ENCODE measurements around the gene FXYD4.

DNA sequence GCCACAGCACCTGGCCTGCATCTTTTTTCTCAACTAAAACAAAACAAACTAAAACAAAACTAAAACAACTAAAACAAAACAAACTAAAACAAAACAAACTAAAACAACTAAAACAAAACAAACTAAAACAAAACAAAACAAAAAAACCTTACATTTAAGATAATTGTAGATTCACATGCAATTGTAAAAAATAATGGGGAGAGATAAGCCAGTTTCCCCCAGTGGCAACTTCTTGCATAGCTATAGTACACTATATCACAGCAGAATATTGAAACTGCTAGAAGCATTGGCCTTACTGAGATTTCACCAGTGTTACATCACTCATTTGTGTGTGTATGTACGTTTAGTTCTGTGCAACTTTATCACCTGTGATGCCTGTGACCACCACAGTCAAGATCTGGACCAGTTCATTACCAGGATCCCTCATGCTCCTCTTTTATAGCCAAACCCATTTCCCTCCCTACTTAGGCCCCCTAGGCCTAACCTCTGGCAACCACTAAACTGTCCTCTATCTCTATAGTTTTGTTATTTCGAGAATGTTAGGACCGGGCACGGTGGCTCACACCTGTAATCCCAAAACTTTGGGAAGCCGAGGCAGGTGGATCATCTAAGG is 9.3 kb downstream of the FXYD4 start:
- TF ChIP-seq, protein P1, sequence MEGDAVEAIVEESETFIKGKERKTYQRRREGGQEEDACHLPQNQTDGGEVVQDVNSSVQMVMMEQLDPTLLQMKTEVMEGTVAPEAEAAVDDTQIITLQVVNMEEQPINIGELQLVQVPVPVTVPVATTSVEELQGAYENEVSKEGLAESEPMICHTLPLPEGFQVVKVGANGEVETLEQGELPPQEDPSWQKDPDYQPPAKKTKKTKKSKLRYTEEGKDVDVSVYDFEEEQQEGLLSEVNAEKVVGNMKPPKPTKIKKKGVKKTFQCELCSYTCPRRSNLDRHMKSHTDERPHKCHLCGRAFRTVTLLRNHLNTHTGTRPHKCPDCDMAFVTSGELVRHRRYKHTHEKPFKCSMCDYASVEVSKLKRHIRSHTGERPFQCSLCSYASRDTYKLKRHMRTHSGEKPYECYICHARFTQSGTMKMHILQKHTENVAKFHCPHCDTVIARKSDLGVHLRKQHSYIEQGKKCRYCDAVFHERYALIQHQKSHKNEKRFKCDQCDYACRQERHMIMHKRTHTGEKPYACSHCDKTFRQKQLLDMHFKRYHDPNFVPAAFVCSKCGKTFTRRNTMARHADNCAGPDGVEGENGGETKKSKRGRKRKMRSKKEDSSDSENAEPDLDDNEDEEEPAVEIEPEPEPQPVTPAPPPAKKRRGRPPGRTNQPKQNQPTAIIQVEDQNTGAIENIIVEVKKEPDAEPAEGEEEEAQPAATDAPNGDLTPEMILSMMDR (IDR thresholded peaks at IDR 0.05) = no peak
- TF ChIP-seq POLR2A (IDR thresholded peaks at IDR 0.05) = no peak
